ENCODE results near the gene NDUFB1. TPM values are rescaled to one million over a fixed set of nuclear protein-coding genes. Genes with fewer than 3 reads are reported as not detected.

NDUFB1 gene
- total and polyA plus RNA-seq, 2 donors (not counting 1 experiment from before 2014, with no cell fraction given), result 61.6 to 154 TPM

- Histone ChIP-seq H3K4me1 (ENCODE audit: control insufficient read depth in 2 of 2, insufficient read depth in 2 of 2, low read length in 2 of 2) (no peaks in the 10 kb centered on the region), H3K27ac (ENCODE audit: low read length in 2 of 2) (no peak overlapping the region), H4K20me1 (ENCODE audit: control insufficient read depth, insufficient read depth, low read length, poor library complexity, severe bottlenecking) (no peaks in the 10 kb centered on the region), H3K79me2 (ENCODE audit: control insufficient read depth, insufficient read depth, low read length) (no peaks in the 10 kb centered on the region), H2AFZ (ENCODE audit: insufficient read depth, low read depth, low read length, poor library complexity, severe bottlenecking) (no peak overlapping the region), H3K27me3 (replicated peaks in 1 of 4; ENCODE audit: control extremely low read depth in 1 of 4, control insufficient read depth in 3 of 4, insufficient read depth in 4 of 4, low read length in 3 of 4) (no peaks in the 10 kb centered on the region), H3K9ac (ENCODE audit: low read length) (no peak overlapping the region), H3K4me2 (replicated peaks; ENCODE audit: low read depth, low read length, poor library complexity, severe bottlenecking) (no peak overlapping the region), H3K36me3 (replicated peaks in 1 of 2; ENCODE audit: control extremely low read depth in 1 of 2, control insufficient read depth in 1 of 2, extremely low read depth in 1 of 2, insufficient read depth in 2 of 2, low read length in 1 of 2) (peaks cover 8 to 30% of the 10 kb centered on the region in 2 experiments), H3K9me3 (ENCODE audit: control extremely low read depth in 1 of 3, control insufficient read depth in 2 of 3, insufficient read depth in 1 of 3, low read length in 2 of 3) (no peaks in the 10 kb centered on the region), H3K4me3 (ENCODE audit: control extremely low read depth in 1 of 5, extremely low read depth in 1 of 5, insufficient read depth in 1 of 5, low read depth in 2 of 5, low read length in 4 of 5) (no peak overlapping the region)
- Mint-ChIP-seq H3K4me3 (no peak overlapping the region), H3K27me3 (no peaks in the 10 kb centered on the region), H3K27ac (no peak overlapping the region), H3K4me1 (no peaks in the 10 kb centered on the region), H3K9me3 (ENCODE audit: insufficient read depth) (no peaks in the 10 kb centered on the region)
- ChIA-PET POLR2A (no interaction called here), CTCF (interaction anchor here (0.7 kb wide), 1 partner anchor 743 kb away, joined by 4 read pairs; no protein-coding TSS in a partner anchor)
- intact Hi-C loops (cut with micrococcal nuclease), result no loop called here
- DNase-seq (no peak), ATAC-seq (ENCODE audit: low read depth) (no peak)
- no peak for TF ChIP-seq EZH2 (IDR thresholded peaks at IDR 0.05; ENCODE audit: borderline replicate concordance, insufficient read depth, low read depth, low read length, poor library complexity, severe bottlenecking)
- TF ChIP-seq CTCF (IDR thresholded peaks at IDR 0.05), result no peak
Observed at GRCh38 chr14:92074555-92074954, 47.0 kb downstream of the NDUFB1 start.

Other genes starting within 250 kb of the NDUFB1 start
- 0.12 and 0.37 TPM in 2 replicates for gene FBLN5, start 174.0 kb downstream of the NDUFB1 start, total RNA-seq
- gene FBLN5, start 174.0 kb downstream of the NDUFB1 start, polyA plus RNA-seq, result 0.13 and 0.31 TPM in 2 replicates
- gene TRIP11, start 81.6 kb downstream of the NDUFB1 start, total RNA-seq, result 62.2 and 69.9 TPM in 2 replicates
- 6.4 and 8.0 TPM in 2 replicates for gene TRIP11, start 81.6 kb downstream of the NDUFB1 start, polyA plus RNA-seq
- 51.6 and 59.5 TPM in 2 replicates for gene ATXN3, start 15.1 kb downstream of the NDUFB1 start, total RNA-seq
- gene ATXN3, start 15.1 kb downstream of the NDUFB1 start, polyA plus RNA-seq, result 14.4 and 16.2 TPM in 2 replicates
- gene CPSF2, start 263 bp upstream of the NDUFB1 start, total RNA-seq, result 42.6 and 46.1 TPM in 2 replicates
- gene CPSF2, start 263 bp upstream of the NDUFB1 start, polyA plus RNA-seq, result 5.2 and 6.8 TPM in 2 replicates
- gene SLC24A4, start 201.5 kb upstream of the NDUFB1 start, total RNA-seq, result not detected in 2 replicates
- gene SLC24A4, start 201.5 kb upstream of the NDUFB1 start, polyA plus RNA-seq, result 0.19 and 0.30 TPM in 2 replicates

All from B cell (primary cell).